Amygdala (tissue), 56 donors: ENCODE data around the gene PXDN.

Experiments
- DNase-seq, 56 donors: peaks; one replicate each; lab custom pipeline; 2025; lab: John Stamatoyannopoulos, UW

The PXDN gene

GRCh38 chr2:1674766-1675397 is 69.4 kb downstream of the PXDN start:
- DNase-seq = no peak

DNA sequence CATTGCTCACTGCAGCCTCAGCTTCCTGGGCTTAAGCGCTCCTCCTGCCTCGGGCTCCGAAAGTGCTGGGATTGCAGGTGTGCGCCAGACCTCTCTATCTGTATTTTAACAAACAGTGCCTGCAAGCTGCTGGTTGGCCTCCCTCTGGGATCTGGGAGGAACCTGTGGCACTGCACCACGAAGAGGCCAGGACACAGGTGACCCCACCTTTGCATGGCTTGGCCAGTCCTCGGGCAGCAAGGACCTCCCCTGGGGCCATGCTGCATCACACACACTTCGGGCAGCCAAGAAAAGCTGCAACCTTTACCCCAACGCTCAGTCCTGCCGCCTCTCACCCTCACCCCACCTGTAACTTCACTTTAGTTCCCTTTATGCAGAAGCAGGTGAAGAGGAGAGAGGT is 70.0 kb downstream of the PXDN start:
- no peak for DNase-seq

- DNase-seq = no peak
These were observed 71.0 kb downstream of the PXDN start for GRCh38 chr2:1673160-1673944.

DNA sequence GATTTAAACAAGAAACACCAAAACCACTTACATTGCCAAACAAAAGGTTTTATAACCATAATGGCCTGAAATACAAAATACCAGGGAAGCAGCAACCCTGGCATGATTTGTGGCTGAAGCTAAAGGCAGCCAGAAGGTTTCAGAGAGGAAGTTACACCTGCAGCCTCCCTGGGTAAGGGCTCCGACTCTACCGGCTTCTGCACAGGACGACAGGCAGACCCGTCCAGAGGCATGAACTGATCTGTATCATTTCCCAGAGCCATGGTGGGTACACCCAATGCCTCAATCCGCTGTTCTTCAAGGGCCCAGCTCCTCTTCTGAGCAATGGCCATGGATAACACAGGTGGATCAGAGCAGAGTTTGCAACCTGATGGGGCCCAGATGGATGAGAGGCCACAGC is 71.6 kb downstream of the PXDN start:
- DNase-seq = no peak

GRCh38 chr2:1671916-1672315 is 72.4 kb downstream of the PXDN start:
- DNase-seq = no peak

- no peak for DNase-seq
These were observed 73.7 kb downstream of the PXDN start for GRCh38 chr2:1670636-1671035.

- DNase-seq = no peak
These were observed 78.4 kb downstream of the PXDN start for GRCh38 chr2:1665761-1666505.

- no peak for DNase-seq
These were observed 79.6 kb downstream of the PXDN start for GRCh38 chr2:1664698-1665097.

DNA sequence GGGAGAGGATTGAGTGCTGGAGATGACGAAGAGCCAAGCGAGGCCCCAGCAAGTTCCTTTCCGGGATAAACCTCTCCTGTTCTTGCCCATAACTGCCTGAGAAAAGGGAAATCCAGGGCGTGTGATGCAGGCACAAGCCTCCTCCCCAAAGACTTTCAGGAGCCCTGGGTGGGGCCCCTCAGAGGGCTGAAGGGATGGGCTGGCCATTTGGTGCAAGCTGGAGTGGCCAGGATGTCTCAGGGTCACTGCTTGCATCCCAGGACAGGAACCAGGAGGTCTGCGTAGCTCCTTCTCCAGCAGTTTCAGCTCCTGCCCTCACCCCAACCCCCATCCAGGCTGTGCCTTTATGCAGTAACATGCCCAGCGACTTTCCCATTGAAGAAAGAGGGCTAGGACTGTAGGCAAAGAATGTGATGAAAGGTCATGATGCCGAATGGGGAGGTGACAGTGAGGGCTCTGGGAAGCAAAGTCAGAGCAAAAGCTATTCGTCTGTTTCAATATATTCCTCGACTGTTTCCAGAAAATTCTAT is 80.2 kb downstream of the PXDN start:
- no peak for DNase-seq

DNA sequence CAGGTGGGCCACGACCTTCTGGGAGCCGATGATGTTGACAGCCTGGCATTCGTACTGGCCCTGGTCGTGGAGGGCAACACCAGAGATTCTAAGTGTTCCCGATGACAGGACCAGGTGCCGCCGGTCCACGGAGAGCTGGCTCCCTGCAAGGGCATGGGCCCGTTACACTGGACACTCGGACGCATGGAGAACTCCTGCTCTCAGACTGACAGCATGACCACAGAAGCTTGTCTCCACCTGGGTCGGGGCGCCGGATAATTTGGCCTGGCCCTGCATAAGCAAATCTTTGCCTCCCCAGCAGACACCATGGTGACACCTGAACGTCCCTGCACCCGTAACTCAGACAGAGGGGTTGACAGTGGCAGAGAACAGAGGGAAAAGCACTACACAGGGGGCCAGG is 80.7 kb downstream of the PXDN start:
- no peak for DNase-seq

GRCh38 chr2:1662606-1663180 is 81.6 kb downstream of the PXDN start:
- DNase-seq = no peak

GRCh38 chr2:1661891-1662605 is 82.3 kb downstream of the PXDN start:
- no peak for DNase-seq

DNA sequence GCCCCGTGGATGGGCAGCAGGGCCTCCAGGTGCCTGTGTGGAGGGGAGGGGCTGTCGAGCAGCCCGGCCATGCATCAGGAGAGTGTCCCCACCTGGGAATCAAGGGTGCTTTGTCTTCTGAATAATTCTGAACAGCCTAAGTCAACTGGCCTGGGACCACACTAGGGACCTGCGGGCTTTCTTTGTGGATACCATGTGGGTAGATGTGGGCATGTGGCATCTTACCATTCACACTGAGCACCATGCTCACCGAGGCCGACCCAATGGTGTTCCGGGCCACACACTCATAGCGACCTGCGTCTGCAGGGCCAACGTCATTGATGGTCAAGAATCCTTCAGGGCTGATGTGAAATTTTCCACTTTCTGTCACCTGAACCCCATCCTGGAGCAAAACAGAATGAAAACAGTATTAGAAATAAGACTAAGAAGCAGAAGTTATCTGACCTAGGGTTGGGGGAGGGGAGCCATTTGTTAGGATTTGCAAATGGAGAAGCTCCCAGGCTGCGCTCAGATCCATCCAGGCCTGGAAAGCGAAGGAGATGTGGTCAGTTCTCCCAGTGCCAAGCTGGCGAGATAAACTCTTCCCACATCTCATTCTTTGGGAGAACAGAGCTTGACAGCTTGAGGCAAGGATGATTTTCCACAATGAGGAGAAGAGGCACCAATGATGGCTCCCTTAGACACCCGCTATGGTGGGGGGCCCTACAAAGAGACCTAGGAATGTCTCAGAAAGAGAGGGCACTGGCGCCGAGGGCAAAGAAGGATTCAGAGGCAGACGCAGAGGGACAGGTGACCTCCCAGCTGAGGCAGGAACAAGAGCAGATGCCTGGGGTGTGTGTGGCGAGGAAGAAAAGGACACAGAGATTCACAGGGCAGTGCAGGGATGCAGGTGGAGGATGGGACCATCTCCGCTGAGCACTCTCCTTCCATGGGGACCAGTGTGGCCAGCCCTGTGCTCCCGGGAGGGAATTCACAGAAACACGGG is 83.4 kb downstream of the PXDN start:
- DNase-seq = no peak

DNA sequence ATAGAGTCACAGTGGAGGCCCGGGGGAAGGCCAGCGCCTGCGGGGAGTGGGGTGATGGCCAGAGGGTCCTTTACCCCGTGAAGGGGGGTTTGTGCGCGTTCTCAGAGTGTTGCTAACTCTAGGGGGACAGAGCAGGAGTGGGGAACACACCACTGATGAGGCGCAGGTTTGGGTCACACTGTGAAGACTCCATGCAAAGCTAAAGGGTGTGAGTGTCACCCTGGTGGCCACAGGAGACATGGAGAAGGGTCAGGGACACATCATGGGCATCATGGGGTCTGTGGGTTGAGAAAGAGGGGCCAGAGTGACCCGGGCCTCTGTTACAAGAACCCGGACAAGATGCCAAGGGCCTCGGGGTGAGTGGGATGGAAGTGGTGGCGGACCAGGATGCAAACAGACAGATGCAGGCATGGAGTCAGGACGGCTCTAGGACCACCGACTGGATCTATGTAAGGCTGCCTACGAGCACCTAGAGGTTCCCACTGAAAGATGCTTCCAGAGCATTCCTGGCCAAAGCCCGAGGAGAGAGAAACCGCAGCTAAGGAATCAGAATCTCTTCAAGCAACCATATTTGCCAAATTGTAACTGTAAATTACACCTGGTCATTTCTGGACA is 84.3 kb downstream of the PXDN start:
- no peak for DNase-seq

DNA sequence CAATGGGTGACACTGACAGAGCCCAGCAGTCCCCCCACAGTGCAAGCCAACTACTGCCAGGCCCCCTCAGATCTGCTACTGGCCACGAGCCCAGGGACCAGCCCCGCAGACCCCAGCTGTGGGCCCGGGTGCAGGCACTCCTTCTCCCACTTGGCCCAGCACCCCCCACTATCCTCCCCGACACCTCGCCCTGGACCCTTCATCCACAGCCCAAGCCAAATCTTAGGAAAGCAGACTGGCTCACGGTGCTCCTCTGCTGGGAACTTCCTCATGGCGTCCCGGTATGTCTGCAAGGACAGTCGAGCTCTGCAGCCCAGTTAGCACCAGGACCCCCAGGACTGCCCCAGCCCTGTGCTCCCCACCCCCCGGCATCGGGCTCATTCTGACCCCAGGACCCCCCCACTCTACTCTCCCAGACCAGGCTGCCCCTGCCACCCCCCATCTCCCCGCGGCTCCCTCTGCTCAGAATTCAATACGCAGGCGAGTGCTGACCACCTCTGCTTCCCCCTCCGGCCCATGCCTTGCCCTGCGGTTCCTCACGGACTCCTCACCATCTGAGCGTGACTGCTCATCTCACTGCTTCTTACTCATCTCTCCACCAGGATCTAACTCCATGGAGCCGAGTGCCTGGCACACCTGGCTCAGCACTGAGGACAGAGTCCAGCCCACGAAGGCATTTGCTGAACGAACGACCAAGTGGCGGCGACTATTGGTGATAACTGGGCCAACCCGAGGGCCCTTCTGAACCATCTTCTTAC is 85.7 kb downstream of the PXDN start:
- no peak for DNase-seq

- DNase-seq = no peak
These were observed 87.1 kb downstream of the PXDN start for GRCh38 chr2:1656961-1657841.
